ENCODE measurements around the gene ZBTB7B. TPM values are rescaled to one million over a fixed set of nuclear protein-coding genes. Genes with fewer than 3 reads are reported as not detected.

Gene ZBTB7B
- polyA plus RNA-seq, 1 experiment, result 8.7 TPM

DNA sequence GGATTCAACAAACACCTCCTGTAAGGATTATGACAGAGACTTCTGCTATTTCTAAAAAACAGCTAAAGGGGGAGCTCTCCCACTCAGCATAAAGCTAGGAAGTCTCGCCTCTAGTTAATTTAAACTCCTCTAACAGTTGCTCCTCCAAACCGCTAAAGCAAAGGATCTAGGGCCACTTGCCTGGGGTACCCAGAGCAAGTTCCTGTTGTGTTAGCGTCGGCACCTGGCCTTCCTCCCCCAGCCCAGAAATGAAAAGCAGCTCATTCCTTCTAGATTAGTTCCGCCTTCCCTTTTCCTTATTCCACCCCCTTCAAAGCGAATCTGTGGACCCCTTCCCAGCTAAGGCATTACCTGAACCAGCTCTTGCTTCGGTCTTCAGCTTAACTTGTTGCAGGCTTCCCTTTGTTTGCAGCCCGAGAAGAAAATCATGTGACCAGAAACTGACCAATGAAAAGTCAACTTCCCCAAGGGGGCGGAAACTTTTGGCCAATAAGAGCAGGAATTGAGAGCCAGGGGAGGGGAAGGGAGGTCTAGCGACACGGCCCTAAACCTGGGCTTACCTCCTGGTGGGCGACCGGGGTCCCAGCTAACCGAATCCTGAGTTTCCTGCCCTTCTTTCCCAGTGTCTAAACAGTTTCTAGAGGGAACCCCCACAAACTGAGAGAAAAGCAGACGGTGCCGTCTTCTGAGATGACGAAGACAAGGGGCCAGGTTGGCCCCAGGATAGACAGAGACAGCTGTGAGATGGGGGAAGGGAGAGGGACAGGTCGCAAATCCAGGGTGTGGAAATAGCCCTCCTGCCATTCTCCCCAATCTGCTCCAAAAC, 46.7 kb upstream of the ZBTB7B start, which contains the start of gene PBXIP1:
Gene PBXIP1, minus strand, starts transcription at position 382 of the 826 bp plus-strand sequence. CDS start 2,378 bp downstream, outside the sequence.
- POLR2A ChIA-PET, result interaction anchor here (0.5 to 5.5 kb wide), 9 partner anchors 15 to 1757 kb away, joined by 3 to 21 read pairs (median 5); partner anchors contain the start of genes KRTCAP2, PMVK and SHC1
- TF ChIP-seq, protein P1, sequence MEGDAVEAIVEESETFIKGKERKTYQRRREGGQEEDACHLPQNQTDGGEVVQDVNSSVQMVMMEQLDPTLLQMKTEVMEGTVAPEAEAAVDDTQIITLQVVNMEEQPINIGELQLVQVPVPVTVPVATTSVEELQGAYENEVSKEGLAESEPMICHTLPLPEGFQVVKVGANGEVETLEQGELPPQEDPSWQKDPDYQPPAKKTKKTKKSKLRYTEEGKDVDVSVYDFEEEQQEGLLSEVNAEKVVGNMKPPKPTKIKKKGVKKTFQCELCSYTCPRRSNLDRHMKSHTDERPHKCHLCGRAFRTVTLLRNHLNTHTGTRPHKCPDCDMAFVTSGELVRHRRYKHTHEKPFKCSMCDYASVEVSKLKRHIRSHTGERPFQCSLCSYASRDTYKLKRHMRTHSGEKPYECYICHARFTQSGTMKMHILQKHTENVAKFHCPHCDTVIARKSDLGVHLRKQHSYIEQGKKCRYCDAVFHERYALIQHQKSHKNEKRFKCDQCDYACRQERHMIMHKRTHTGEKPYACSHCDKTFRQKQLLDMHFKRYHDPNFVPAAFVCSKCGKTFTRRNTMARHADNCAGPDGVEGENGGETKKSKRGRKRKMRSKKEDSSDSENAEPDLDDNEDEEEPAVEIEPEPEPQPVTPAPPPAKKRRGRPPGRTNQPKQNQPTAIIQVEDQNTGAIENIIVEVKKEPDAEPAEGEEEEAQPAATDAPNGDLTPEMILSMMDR (IDR thresholded peaks at IDR 0.05; ENCODE audit: low read depth, low read length), result peak; percentile 52
- Histone ChIP-seq H3K9me3 (ENCODE audit: control insufficient read depth, insufficient read depth, low read length) (no peaks in the 10 kb centered on the region), H3K4me3 (ENCODE audit: low read depth, low read length) (peak within 1 kb of the TSS; percentile 84), H3K27ac (ENCODE audit: low read depth, low read length) (peak within 1 kb of the TSS; percentile 88), H3K27me3 (ENCODE audit: control insufficient read depth, insufficient read depth, low read length) (no peaks in the 10 kb centered on the region)
- CTCF ChIA-PET, result interaction anchor here (0.7 to 3.8 kb wide), 18 partner anchors 11 to 396 kb away, joined by 3 to 28 read pairs (median 4); partner anchors contain the start of genes ADAM15, LENEP, PMVK and SHC1
- no peak for DNase-seq (ENCODE audit: low read depth, low spot score)

GRCh38 chr1:154956544-154956941, 46.1 kb upstream of the ZBTB7B start:
- ChIA-PET CTCF (interaction anchor here (1.0 to 3.8 kb wide), 10 partner anchors 11 to 397 kb away, joined by 3 to 28 read pairs (median 5); partner anchors contain the start of genes ADAM15, LENEP and SHC1), POLR2A (interaction anchor here (5.5 kb wide), 1 partner anchor 14 kb away, joined by 21 read pairs; the partner anchor contains the start of gene SHC1)
- TF ChIP-seq, protein P1 (IDR thresholded peaks at IDR 0.05; ENCODE audit: low read depth, low read length), result no peak
- no peak for DNase-seq (ENCODE audit: low read depth, low spot score)
- Histone ChIP-seq H3K27me3 (ENCODE audit: control insufficient read depth, insufficient read depth, low read length) (no peaks in the 10 kb centered on the region), H3K27ac (ENCODE audit: low read depth, low read length) (peak overlapping the region; percentile 31), H3K4me3 (ENCODE audit: low read depth, low read length) (peak overlapping the region; percentile 84), H3K9me3 (ENCODE audit: control insufficient read depth, insufficient read depth, low read length) (no peaks in the 10 kb centered on the region; the same call in 1 of the 2 replicates)

GRCh38 chr1:154957091-154957657, 45.4 kb upstream of the ZBTB7B start:
- ChIA-PET CTCF (interaction anchor here (1.0 to 3.8 kb wide), 2 partner anchors 37 to 398 kb away, joined by 3 to 28 read pairs; partner anchors contain the start of gene LENEP), POLR2A (interaction anchor here (5.5 kb wide), 1 partner anchor 14 kb away, joined by 21 read pairs; the partner anchor contains the start of gene SHC1)
- Histone ChIP-seq H3K27ac (ENCODE audit: low read depth, low read length) (no peak overlapping the region), H3K27me3 (ENCODE audit: control insufficient read depth, insufficient read depth, low read length) (no peaks in the 10 kb centered on the region), H3K4me3 (ENCODE audit: low read depth, low read length) (no peak overlapping the region), H3K9me3 (ENCODE audit: control insufficient read depth, insufficient read depth, low read length) (no peaks in the 10 kb centered on the region; the same call in 1 of the 2 replicates)
- TF ChIP-seq, protein P1 (IDR thresholded peaks at IDR 0.05; ENCODE audit: low read depth, low read length), result no peak
- DNase-seq (ENCODE audit: low read depth, low spot score), result no peak

GRCh38 chr1:154958036-154958435, 44.6 kb upstream of the ZBTB7B start:
- TF ChIP-seq, protein P1 (IDR thresholded peaks at IDR 0.05; ENCODE audit: low read depth, low read length), result no peak
- no peaks in the 10 kb centered on the region for H3K27me3 ChIP-seq (ENCODE audit: control insufficient read depth, insufficient read depth, low read length)
- no peak overlapping the region for H3K4me3 ChIP-seq (ENCODE audit: low read depth, low read length)
- H3K27ac ChIP-seq (ENCODE audit: low read depth, low read length), result no peak overlapping the region
- POLR2A ChIA-PET, result interaction anchor here (5.5 kb wide), 1 partner anchor 13 kb away, joined by 21 read pairs; the partner anchor contains the start of gene SHC1
- DNase-seq (ENCODE audit: low read depth, low spot score), result no peak
- H3K9me3 ChIP-seq (ENCODE audit: control insufficient read depth, insufficient read depth, low read length), result no peaks in the 10 kb centered on the region; the same call in 1 of the 2 replicates
- CTCF ChIA-PET, result no interaction called here

Measured in AG04450 (cell line).